NCI-H2196 treated with DMSO at 0.1 percent for 48 hours (cell line): ENCODE data around the gene COL8A1.
A peak's percentile ranks its signal among the peaks of the same experiment; 100 is the strongest.

Experiments used
- DNase-seq: peaks from one replicate; lab custom pipeline; 2025; ENCODE audit not compliant: unreplicated experiment; lab: John Stamatoyannopoulos, UW

COL8A1 gene

DNA sequence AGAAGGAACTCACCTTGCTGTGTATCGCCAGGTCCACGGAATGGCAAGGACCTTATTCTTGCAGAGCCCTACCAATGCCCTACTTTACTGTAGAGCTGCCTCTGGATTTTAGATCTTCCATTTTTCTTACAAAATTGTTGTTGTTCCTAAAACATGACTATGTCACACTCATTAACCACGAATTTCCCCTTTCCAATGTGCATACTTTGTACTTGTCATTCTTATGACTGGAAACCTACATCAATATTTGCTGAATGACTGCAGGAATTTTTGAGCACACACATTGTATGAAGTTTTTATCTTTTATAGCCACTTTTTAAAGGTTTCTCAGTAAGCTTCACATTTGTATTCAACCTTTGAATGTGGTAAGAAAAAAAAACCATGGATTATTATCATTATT lies 143.4 kb downstream of the COL8A1 start:
- DNase-seq: no peak

DNA sequence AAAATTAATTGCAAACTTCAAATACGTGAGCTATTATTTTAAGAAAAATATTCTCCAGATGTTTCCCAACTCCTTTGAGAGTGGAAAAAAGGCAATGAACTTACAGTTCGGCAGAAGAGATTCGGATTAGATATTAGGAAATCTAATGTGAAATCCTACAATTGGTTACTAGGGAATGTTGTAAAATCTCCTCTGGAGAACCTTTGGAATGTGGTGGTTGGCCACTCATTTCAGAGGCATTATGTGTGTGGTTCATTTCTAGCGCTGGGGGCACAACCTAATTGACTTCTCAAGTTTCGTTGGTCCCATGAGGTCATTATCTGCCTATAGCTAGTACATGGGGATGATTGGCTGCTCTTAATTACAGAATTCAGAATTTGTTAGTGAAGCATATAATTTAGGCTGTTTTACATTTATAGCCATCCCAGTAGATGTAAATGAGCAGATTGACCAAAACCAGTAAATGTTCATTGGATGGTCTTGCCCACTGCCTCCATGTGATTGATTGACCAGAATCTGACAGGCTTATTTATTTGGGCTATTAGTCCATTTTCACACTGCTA lies 144.7 kb downstream of the COL8A1 start:
- no peak for DNase-seq

DNA sequence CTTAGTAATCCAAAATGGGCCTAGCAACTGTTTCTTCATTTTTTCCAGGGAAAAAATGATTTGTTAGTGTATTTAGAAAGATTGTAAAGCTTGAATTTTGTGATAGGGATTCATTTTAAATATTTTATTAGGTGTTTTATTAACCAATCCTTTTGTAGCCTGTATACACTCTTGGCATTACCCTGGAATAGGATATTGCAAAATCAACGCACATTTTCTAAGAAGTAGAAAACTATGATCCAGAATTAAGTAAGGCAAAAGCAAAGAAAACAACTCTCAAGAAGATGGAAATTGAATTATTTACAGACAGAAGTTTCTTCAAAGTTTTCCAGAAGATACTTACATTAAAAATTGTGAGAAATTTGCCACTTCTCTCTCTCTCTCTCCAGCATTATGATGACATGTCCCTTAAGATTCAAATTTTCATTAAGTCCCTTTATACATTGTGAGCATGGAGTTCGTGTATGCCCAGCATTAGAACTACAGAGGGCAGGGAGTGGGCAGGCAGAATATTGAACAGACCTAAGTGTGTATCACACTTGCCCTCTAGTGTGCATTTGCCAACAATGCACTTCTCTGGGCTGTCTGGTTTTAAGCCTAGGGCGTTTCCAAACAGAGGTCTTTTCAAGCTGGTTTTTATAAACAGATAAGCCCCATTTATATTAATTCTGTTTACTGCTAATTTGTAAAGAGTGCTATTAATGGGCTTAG lies 150.8 kb downstream of the COL8A1 start:
- DNase-seq: no peak

DNA sequence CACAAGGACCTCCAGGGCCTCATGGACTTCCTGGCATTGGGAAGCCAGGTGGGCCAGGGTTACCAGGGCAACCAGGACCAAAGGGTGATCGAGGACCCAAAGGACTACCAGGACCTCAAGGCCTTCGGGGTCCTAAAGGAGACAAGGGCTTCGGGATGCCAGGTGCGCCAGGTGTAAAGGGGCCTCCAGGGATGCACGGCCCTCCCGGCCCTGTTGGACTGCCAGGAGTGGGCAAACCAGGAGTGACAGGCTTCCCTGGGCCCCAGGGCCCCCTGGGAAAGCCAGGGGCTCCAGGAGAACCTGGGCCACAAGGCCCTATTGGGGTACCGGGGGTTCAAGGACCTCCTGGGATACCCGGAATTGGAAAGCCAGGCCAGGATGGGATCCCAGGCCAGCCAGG lies 156.1 kb downstream of the COL8A1 start:
- DNase-seq: no peak

DNA sequence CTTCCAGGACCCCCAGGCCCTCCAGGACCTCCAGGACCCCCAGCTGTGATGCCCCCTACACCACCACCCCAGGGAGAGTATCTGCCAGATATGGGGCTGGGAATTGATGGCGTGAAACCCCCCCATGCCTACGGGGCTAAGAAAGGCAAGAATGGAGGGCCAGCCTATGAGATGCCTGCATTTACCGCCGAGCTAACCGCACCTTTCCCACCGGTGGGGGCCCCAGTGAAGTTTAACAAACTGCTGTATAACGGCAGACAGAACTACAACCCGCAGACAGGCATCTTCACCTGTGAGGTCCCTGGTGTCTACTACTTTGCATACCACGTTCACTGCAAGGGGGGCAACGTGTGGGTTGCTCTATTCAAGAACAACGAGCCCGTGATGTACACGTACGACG lies 157.2 kb downstream of the COL8A1 start:
- no peak for DNase-seq

DNA sequence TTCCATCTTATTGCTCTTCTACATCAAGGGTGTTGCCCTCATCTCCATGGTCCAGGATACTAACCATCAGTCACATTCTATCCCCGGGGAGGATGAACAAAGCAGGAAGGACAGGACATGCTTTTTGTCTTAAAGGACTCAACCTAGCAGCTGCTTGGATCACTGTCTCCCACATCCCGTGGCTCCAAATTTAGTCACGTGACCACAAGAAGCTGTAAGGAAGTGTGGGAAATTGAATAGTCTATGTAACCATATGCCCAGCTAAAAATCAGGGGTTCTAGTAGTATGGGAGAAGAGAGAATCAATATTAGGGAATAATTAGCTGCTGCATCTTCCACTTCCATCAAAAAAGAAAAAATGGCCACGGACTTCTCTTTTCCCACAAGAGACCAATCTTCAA lies 161.0 kb downstream of the COL8A1 start:
- DNase-seq: no peak

DNA sequence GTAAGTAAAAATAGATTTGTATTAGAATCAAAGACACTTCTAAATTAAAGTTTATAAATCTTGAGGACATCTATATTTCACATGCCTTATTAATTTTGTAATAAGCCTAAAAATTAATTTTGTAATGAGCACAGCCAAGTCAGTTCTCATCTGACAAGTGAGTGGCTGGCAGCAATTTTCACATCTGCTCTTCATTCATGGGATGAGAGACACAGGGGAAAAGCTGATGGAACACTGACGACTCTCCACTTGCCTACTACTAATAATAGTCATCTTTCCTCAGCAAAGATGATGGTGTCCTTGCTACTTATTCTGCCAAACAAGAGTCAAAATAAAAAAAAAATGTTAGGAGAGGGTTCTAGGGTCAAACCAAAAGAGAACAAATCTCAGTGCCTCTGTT lies 164.9 kb downstream of the COL8A1 start:
- no peak for DNase-seq

DNA sequence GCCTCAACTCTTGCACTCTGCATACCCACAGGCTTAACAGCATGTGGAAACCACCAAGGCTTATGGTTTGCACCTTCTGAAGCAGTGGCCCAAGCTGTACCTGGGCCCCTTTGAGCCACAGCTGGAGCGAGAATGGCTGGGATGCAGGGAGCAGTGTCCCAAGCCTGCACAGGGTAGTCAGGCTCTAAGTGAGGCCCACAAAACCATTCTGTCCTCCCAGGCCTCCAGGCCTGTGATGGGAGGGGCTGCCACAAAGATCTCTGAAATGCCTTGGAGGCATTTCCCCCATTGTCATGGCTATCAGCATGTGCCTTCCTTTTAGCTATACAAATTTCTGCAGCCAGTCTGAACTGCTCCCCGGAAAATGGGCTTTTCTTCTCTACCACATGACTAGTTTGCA lies 166.8 kb downstream of the COL8A1 start:
- DNase-seq: no peak

DNA sequence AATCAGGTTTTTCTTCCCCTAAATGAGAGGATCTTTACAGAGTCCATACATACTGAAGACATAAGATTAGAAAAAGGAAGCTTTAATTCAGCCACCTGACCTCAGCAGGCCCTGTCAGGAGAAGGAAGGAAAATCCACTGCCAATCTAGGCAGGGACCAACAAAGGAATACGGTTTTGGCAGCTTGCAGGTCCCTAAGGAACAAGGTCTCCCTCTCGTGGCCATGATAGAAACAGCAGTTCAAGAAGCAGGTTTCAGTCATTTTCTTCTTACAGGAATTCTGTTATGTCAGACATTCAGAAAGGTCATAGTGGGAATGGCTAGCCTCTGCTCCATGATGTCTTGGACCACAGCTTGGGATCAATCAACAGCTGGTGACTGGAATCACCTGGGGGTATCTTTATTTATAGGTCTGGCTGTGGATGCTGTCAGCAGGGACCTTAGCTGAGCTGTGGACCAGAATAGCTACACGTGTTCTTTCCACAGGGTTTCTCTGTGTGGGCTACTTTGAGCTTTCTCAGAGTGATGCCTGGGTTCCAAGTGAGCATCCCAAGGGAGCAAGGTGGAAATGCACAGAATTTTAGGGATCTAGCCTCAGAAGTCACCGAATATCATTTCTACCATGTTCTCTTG lies 169.9 kb downstream of the COL8A1 start:
- DNase-seq: peak; percentile 82

DNA sequence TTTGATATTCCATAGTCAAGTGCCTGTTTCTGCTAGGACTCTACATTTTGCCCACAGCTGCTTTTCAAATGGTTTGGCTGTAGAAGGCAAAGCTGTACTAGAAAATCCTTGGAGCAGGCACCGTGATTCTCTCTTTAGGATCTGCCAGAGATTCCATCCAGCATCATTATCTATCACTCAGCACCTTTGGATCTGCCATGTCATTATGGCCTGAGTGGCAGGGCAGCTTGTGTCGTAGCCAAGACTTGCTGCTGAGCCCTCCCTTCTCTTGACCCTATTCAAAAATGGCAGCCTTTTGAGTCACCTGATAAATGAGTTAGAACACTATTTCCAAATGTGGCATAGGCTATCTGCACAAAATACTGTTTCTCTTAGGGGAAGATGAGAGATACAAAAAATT lies 171.2 kb downstream of the COL8A1 start:
- no peak for DNase-seq

DNA sequence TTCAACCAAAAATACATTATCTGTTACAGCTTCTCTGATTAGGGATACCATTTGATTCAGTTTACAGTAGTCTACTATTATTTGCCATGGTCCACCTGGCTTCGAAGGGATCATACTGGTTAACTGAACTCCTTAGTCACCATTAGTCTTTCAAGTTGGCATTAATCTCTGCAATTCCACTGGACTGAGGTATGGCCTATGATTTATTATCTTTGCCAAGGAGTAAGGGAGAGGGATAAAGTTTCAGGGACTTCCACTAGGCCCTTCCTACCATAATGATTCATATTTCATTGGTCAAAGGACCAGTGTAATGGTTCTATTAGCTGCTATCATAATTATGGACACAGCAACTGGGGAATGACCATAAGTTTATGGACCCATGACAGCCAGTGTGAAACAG lies 172.0 kb downstream of the COL8A1 start:
- DNase-seq: no peak

DNA sequence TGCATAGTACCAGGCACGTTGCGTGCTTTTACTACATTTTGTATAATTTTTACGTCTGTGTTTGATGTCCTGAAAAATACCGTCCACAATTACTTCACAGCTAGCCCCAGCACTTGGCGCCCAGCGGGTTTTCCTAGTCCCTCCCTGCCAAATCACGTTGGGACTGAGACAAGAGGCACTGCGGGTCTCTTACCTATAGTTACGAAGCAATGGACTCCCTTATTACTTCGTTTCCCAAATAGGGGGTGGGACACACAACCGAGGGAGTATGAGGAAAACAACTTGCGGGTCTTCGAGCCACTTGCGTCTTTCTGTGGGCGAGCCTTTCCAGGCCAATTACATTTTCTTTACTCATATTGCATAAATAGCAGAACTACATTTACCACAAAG lies 178.6 kb downstream of the COL8A1 start:
- DNase-seq: no peak

DNA sequence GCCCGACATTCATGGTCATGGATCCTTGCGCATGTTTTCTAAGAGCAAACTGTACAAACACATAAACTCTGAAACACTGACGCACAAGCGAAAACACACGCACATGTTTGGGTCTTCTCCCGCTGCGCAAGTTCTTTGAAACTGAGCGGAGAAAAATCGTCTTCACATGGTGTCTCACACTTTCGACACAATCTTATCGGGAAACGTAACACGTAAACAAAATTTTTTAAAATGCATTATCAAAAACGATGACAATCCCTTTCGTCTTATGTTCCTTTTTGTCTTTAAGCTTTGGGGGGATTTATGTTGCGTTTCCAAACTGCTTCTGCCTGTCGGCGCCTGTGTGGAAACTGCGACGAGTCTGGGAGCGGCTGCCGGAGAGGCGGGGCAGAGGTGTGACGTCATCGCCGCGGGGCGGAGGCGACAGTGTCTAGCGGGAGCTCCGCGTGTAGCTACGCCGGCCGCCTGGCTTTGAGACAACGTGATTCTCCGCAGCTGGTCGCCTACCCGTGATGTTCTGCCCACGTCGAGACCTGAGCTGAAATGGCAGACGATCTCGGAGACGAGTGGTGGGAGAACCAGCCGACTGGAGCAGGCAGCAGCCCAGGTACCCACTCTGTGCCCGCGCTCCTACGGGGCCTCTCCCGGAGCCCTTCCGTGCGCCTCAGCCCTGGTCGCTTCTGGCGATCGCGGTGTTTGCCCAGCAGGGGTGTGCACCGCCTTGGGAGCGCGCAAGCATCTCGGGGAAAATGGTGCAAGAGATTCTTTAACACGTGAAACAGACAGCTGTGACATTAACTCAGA lies 179.2 kb downstream of the COL8A1 start, which contains the start of gene CMSS1:
Gene CMSS1, plus strand, starts transcription at position 426 of the 804 bp plus-strand sequence.
- peak; percentile 92 for DNase-seq

DNA sequence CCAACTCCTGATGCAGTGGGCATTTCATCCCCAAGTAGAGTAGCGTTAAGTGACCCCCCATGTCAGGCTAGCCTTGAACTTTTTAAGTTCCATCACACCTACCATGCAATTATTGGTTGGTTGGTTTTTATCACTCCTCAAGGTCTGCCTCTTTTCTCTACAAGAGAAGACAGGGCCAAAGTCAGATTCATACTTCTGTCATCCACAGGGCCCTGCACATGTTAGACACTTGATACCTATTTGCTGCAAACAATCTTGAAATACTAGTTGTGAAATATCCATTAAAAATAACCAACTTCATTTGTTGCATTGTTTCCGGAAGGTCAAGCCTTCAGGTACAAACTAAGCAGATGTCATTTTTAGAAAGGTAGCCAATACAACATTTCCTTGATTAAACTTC lies 180.4 kb downstream of the COL8A1 start:
- DNase-seq: no peak

DNA sequence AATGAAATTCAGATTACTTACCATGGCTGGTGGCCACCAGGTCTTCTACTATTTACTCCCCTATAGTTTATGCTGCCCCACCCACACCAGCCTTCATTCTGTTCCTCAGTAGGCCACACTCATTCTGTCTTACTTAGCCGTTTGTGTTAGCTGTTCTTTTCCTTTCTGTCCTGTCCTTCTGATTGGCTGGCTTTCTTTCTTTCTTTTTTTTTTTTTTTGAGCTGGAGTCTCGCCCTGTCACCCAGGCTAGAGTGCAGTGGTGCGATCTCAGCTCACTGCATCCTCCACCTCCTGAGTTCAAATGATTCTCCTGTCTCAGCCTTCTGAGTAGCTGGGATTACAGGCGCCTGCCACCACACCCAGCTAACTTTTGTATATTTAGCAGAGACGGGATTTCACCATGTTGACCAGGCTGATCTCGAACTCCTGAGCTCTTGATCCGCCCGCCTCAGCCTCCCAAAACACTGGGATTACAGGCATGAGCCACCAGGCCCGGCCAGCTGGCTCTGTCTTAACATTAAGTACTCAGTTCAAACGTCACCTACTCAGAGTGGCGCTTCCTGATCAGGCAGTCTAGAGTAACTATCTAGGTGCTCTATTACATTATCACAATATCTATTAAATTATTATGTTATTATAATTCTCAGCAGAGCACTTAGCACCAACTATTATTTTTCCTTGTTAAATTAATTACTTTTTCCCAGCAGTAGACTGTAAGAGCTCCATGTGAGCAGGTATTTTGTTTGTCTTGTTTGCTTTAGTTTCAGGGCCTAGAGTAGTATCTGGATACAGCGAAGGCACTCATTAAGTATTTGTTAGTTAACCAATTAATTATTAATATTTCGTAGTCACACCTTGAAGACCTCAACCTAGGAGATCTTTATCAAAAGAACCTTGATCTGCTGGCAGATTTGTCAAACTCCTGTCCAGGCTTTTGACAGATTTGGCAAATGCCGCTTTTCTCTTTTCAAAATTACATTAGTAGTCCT lies 185.6 kb downstream of the COL8A1 start:
- no peak for DNase-seq

DNA sequence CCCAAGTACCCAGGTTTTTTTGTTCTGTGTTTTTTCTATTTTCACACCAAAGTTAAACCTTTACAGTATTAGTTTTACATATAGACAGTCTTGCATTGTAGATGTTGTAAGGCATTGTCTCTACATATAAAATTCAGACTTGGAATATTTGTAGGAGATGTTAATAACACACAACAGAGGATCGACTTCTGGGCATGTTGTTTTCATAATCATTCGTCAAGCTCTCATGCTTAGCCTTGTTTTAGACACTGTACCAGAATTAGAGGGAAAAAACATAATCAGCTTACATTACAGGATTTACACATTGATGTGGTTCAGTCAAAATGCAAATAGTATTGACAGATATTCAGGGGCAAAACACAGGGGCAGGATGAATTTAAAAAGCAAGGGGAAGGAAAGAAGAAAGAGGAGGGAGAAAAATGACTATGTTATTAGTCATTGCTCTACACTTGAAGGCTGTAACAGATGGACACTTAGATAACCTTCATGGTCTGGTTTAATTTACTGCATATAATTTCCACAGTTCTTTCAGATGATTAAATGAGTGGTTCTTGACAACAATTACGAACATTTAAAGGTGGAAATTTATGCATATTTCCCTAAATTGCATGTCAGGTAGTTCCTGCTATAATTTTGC lies 186.7 kb downstream of the COL8A1 start:
- no peak for DNase-seq

DNA sequence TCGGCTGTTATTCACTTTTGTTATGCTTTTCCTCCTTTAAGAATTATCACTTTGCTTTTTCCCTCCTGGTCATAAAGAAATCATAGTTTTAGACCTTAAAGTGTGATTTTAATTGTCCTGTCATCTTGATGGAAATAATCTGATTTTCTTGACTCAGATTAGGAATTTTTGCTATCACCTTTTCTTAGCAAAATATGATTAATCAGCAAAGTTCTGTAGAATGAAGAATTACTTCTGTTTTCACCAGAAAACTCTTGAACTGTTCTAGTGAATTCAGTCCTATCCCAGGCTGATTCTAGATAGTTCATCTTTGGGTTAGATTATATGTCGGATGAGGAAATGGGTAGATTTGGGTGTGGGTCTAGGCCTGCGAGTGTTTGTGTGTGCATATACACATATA lies 191.4 kb downstream of the COL8A1 start:
- DNase-seq: no peak

DNA sequence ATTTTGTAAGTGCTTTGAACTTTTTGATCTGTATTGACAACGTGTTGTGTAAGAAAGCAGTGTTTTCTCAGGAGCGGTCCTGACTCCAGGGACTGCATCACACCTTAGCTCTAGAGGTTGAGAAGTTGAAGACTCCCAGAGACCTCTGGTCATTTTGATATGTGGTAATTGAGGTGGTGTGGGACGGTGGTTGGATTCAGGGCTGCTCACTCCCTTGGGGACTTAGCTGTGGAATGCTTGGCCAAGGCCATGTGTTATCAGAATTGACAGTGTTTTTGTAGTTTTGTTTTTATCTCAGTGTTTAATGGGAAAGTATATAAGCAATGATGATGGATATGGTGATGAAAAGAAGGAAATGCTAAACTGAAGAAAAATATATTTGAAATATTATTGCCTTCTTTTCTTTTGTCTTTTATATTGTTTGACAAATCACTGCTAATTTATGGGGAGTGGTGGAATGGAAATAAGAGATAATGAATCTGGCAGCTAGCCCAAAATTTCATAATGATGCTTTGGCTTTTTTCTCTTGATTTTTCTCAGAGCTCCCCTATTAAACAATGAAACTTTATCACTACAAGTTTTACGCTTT lies 195.3 kb downstream of the COL8A1 start:
- no peak for DNase-seq

DNA sequence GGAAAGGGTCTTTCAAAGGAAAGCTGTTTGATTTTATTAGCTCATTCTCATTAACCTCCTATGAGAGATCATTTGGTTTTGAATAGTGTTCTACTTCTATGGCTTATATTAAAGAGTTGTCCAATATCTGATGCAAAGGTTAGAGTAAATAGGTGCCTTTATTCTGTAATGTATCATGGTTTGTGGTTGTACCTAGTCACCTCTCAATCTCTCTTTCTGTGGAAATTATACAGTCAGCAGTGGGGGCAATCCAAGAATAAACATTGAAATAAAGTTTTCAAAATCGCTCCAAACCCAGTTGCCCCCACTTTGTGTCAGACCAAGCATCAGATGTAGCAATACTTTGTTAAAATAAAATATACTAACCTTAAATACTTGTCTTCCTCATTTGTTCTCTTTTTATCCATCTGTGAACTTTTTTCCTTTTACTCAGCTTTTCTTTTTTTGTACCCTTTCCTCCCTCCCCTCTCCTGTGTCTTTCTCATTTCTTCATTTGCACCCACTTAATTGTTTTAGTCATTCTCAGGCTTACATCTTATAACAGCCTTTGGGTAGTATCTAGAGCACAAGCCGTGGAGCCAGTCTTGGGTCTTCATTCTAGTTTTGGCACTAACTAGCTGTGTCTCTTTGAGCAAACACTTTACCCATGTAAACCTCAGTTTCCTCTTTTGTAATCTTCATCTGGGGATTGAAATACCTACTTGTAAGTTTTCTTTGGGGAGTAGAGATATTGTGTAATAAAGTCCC lies 196.0 kb downstream of the COL8A1 start:
- DNase-seq: no peak
